NOMO-1 treated with dmso at 0.1 percent for 144 hours (cell line): Measurements from ENCODE around the gene GNA14.
"Not testable (repeated sequence)": the region's sequence is repeated elsewhere in the genome, so short reads cannot be mapped to it uniquely, and the experiment has no call there.

Experiments
- DNase-seq: peaks from one replicate; lab custom pipeline; 2025; ENCODE audit not compliant: unreplicated experiment; lab: John Stamatoyannopoulos, UW

The GNA14 gene

GRCh38 chr9:77647267-77648233 lies 572 bp downstream of the GNA14 start:
- no peak for DNase-seq

- no peak for DNase-seq
Observed at GRCh38 chr9:77643871-77644270, 4.3 kb downstream of the GNA14 start.

GRCh38 chr9:77640741-77641580 lies 7.2 kb downstream of the GNA14 start:
- DNase-seq = no peak

GRCh38 chr9:77632652-77633051 lies 15.5 kb downstream of the GNA14 start:
- no peak for DNase-seq

GRCh38 chr9:77628864-77629263 lies 19.3 kb downstream of the GNA14 start:
- DNase-seq = not testable (repeated sequence)

GRCh38 chr9:77616191-77616590 lies 31.9 kb downstream of the GNA14 start:
- DNase-seq = no peak

GRCh38 chr9:77614645-77615044 lies 33.5 kb downstream of the GNA14 start:
- DNase-seq = no peak

GRCh38 chr9:77606526-77606925 lies 41.6 kb downstream of the GNA14 start:
- DNase-seq = no peak

GRCh38 chr9:77605449-77606220 lies 42.5 kb downstream of the GNA14 start:
- DNase-seq = no peak

- no peak for DNase-seq
Observed at GRCh38 chr9:77604316-77604715, 43.8 kb downstream of the GNA14 start.

GRCh38 chr9:77602852-77603251 lies 45.3 kb downstream of the GNA14 start:
- no peak for DNase-seq

GRCh38 chr9:77601476-77602099 lies 46.5 kb downstream of the GNA14 start:
- no peak for DNase-seq

- no peak for DNase-seq
Observed at GRCh38 chr9:77600810-77601209, 47.3 kb downstream of the GNA14 start.

GRCh38 chr9:77599492-77599891 lies 48.6 kb downstream of the GNA14 start:
- no peak for DNase-seq

GRCh38 chr9:77598991-77599390 lies 49.1 kb downstream of the GNA14 start:
- DNase-seq = no peak

- no peak for DNase-seq
Observed at GRCh38 chr9:77598524-77598923, 49.6 kb downstream of the GNA14 start.

GRCh38 chr9:77597057-77597456 lies 51.1 kb downstream of the GNA14 start:
- DNase-seq = no peak

GRCh38 chr9:77595426-77596095 lies 52.6 kb downstream of the GNA14 start:
- no peak for DNase-seq

- DNase-seq = no peak
Observed at GRCh38 chr9:77594963-77595362, 53.2 kb downstream of the GNA14 start.

GRCh38 chr9:77593528-77593927 lies 54.6 kb downstream of the GNA14 start:
- DNase-seq = no peak
